HepG2 (cell line): ENCODE results near the gene ACP2. TPM values are rescaled to one million over a fixed set of nuclear protein-coding genes. Genes with fewer than 3 reads are reported as not detected.

Source experiments
- ARID2 ChIP-seq: sonication (generic); formaldehyde crosslinking; IDR thresholded peaks from 2 replicates; pipeline ENCODE4 v1.8.1; 2022; ENCODE audit warnings: mild to moderate bottlenecking, missing genetic modification reagents, borderline replicate concordance
- BCL6 ChIP-seq: IDR thresholded peaks from 2 replicates; pipeline ENCODE4 v1.6.1; 2016; ENCODE audit warnings: missing genetic modification reagents, missing compliant biosample characterization
- CBX2 ChIP-seq, 2 experiments: fragments of 200-600 bp in 1 of 2; sonication (generic); formaldehyde crosslinking in 1 of 2; IDR thresholded peaks; 2 replicates each; pipeline versions ENCODE4 v1.7.0 to v1.8.1; 2018 to 2022; ENCODE audit warnings: low read depth in 2 of 2, low read length in 1 of 2, mild to moderate bottlenecking in 1 of 2, missing genetic modification reagents in 1 of 2
- CENPX ChIP-seq: sonication (generic); formaldehyde crosslinking; IDR thresholded peaks from 2 replicates; pipeline ENCODE4 v1.9.0; 2021; ENCODE audit warnings: mild to moderate bottlenecking, missing genetic modification reagents, moderate library complexity
- GABPB1 ChIP-seq: IDR thresholded peaks from 2 replicates; pipeline ENCODE4 v1.6.1; 2016; ENCODE audit warnings: mild to moderate bottlenecking, missing genetic modification reagents, moderate library complexity, missing compliant biosample characterization
- KLF16 ChIP-seq, 2 experiments: sonication (generic) in 1 of 2; formaldehyde crosslinking in 1 of 2; IDR thresholded peaks; 2 replicates each; pipeline versions ENCODE4 v1.6.1 to v1.8.0; 2016 to 2023; ENCODE audit warnings: missing genetic modification reagents in 2 of 2, missing compliant biosample characterization in 1 of 2
- NFYB ChIP-seq: sonication (generic); formaldehyde crosslinking; IDR thresholded peaks from 2 replicates; pipeline ENCODE4 v1.4.0; 2020; ENCODE audit warnings: missing genetic modification reagents
- SP5 ChIP-seq: IDR thresholded peaks from 2 replicates; pipeline ENCODE4 v1.6.1; 2016; ENCODE audit warnings: low read depth, borderline replicate concordance
- SRSF4 ChIP-seq: fragments of 200-400 bp; formaldehyde crosslinking; IDR thresholded peaks from one replicate; pipeline ENCODE4 v1.6.1; 2018; ENCODE audit warnings: mild to moderate bottlenecking, low read depth, low read length, moderate library complexity; ENCODE audit not compliant: poor library complexity, severe bottlenecking
- SRY ChIP-seq: sonication (generic); formaldehyde crosslinking; IDR thresholded peaks from 2 replicates; pipeline ENCODE4 v1.8.0; 2022; ENCODE audit warnings: mild to moderate bottlenecking, missing genetic modification reagents
- ZBTB21 ChIP-seq: sonication (generic); formaldehyde crosslinking; IDR thresholded peaks from 2 replicates; pipeline ENCODE4 v1.4.0; 2020; ENCODE audit warnings: missing genetic modification reagents
- ZBTB7B ChIP-seq: sonication (generic); formaldehyde crosslinking; IDR thresholded peaks from 2 replicates; pipeline ENCODE4 v1.4.0; 2020; ENCODE audit warnings: missing genetic modification reagents
- ZNF326 ChIP-seq: sonication (generic); formaldehyde crosslinking; IDR thresholded peaks from 2 replicates; pipeline ENCODE4 v1.4.0; 2020; ENCODE audit warnings: missing genetic modification reagents, borderline replicate concordance
- ZNF33B ChIP-seq: sonication (generic); formaldehyde crosslinking; IDR thresholded peaks from 2 replicates; pipeline ENCODE4 v1.5.1; 2020; ENCODE audit warnings: mild to moderate bottlenecking, missing genetic modification reagents
- ZSCAN29 ChIP-seq: sonication (generic); formaldehyde crosslinking; conservative IDR thresholded peaks from 2 replicates; pipeline ENCODE4 v1.4.0; 2020; ENCODE audit warnings: mild to moderate bottlenecking, missing genetic modification reagents
- polyA plus RNA-seq, 8 experiments: library from polyadenylated mRNA; depleted of rRNA in 3 of 8; stranded (reverse) in 7 of 8; unstranded in 1 of 8; fragments of >200 nt; fragmentation: Illumina TruSeq in 4 of 8; extraction: Trizol in 4 of 8; gene quantifications; 2 replicates each; pipeline versions ENCODE4 v1.2.1 to v1.2.3, GENCODE V29; 2011 to 2016; ENCODE audit warnings: low read depth in 4 of 8, missing spikeins in 1 of 8, mixed read lengths in 1 of 8; ENCODE audit not compliant: insufficient read depth in 1 of 8
- total RNA-seq, 5 experiments: library from RNA; depleted of rRNA; stranded (reverse); fragments of >200 nt; fragmentation: Illumina TruSeq; extraction: Trizol; gene quantifications; 2 replicates each; pipeline ENCODE4 v1.2.3, GENCODE V29; 2016; ENCODE audit warnings: low read depth in 1 of 5
- TF ChIP-seq, protein P1 (sequence below): sonication (generic); formaldehyde crosslinking; IDR thresholded peaks from 2 replicates; pipeline ENCODE4 v1.4.0; 2020; ENCODE audit warnings: mild to moderate bottlenecking, missing genetic modification reagents
- TF ChIP-seq, protein P2 (sequence below): sonication (generic); formaldehyde crosslinking; IDR thresholded peaks from 2 replicates; pipeline ENCODE4 v1.4.0; 2020; ENCODE audit warnings: low read depth, mild to moderate bottlenecking, missing genetic modification reagents
- TF ChIP-seq, protein P3 (sequence below): sonication (generic); formaldehyde crosslinking; conservative IDR thresholded peaks from 2 replicates; pipeline ENCODE4 v1.8.0; 2022; ENCODE audit warnings: missing genetic modification reagents
- TF ChIP-seq, protein P4 (sequence below): sonication (generic); formaldehyde crosslinking; IDR thresholded peaks from 2 replicates; pipeline ENCODE4 v1.8.1; 2023; ENCODE audit warnings: mild to moderate bottlenecking, missing genetic modification reagents
- TF ChIP-seq, protein P5 (sequence below): sonication (generic); formaldehyde crosslinking; IDR thresholded peaks from 2 replicates; pipeline ENCODE4 v1.8.1; 2023; ENCODE audit warnings: missing genetic modification reagents, mild to moderate bottlenecking, borderline replicate concordance

Gene ACP2
- total and polyA plus RNA-seq, 2 of the 13 experiments (the other 11 are each of a cell fraction or from before 2014, with no cell fraction given), result 17.7 to 20.2 TPM

DNA sequence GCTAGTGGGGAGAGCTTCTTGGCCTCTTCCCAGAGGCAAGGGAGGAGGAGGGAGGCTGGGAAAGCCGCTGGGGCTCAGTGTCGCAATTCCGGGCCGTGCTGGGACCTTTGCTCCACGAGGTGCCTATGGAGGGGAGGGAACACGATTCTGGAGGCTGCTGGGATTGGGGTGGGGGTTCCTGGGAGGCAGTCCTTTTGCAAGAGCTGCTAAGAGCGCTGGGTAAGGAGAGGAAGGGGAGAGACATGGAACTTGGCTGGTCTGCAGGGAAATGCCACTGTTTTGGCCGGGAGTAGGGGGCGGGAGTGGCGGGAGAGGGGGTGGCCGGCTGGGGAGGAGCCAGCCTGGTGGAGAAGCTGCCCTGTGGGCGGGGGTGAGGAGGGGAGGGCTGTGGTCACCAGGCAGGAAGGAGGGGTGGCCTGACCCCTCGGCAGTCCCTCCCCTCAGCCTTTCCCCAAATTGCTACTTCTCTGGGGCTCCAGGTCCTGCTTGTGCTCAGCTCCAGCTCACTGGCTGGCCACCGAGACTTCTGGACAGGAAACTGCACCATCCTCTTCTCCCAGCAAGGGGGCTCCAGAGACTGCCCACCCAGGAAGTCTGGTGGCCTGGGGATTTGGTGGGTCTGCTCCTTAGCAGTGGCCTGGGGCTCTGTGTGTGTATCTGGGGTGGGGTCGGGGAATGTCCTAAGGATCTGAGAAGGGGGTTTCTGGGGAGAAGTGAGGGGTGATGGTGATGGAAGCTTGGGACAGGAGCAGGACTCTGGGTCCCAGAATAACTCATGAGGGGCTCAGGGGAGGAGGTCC lies 9.1 kb upstream of the ACP2 start, which contains the start of gene NR1H3 (continued):
- TF ChIP-seq, protein P1, sequence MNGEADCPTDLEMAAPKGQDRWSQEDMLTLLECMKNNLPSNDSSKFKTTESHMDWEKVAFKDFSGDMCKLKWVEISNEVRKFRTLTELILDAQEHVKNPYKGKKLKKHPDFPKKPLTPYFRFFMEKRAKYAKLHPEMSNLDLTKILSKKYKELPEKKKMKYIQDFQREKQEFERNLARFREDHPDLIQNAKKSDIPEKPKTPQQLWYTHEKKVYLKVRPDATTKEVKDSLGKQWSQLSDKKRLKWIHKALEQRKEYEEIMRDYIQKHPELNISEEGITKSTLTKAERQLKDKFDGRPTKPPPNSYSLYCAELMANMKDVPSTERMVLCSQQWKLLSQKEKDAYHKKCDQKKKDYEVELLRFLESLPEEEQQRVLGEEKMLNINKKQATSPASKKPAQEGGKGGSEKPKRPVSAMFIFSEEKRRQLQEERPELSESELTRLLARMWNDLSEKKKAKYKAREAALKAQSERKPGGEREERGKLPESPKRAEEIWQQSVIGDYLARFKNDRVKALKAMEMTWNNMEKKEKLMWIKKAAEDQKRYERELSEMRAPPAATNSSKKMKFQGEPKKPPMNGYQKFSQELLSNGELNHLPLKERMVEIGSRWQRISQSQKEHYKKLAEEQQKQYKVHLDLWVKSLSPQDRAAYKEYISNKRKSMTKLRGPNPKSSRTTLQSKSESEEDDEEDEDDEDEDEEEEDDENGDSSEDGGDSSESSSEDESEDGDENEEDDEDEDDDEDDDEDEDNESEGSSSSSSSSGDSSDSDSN (CRISPR knock-in tag), result peak; percentile 63
- TF ChIP-seq KLF16 (CRISPR knock-in tag; IDR thresholded peaks at IDR 0.05) (no peak; a peak in 1 of 4 replicates), CENPX (CRISPR knock-in tag) (no peak), ZBTB7B (0 out of 2 replicates have a peak, but pooled peaks have one; percentile 2), ZNF326 (CRISPR knock-in tag) (no peak), NFYB (no peak), SRSF4 (no peak), ZBTB21 (CRISPR knock-in tag) (no peak), GABPB1 (CRISPR knock-in tag) (peak; percentile 44; the same call in 1 of the 2 replicates), ZNF33B (CRISPR knock-in tag) (peak; percentile 18; the same call in 1 of the 2 replicates), SP5 (CRISPR knock-in tag) (peak; percentile 29; the same call in 1 of the 2 replicates), BCL6 (CRISPR knock-in tag) (peak; percentile 62; the same call in 1 of the 2 replicates), SRY (CRISPR knock-in tag) (no peak), CBX2 (IDR thresholded peaks at IDR 0.05; ENCODE audit: low read depth, low read length) (no peak), CBX2 (CRISPR knock-in tag; IDR thresholded peaks at IDR 0.05; ENCODE audit: low read depth) (no peak), ARID2 (CRISPR knock-in tag) (0 out of 2 replicates have a peak, but pooled peaks have one; percentile 32), ZSCAN29 (CRISPR knock-in tag) (peak; percentile 76; the same call in 1 of the 2 replicates)
- TF ChIP-seq, protein P2, sequence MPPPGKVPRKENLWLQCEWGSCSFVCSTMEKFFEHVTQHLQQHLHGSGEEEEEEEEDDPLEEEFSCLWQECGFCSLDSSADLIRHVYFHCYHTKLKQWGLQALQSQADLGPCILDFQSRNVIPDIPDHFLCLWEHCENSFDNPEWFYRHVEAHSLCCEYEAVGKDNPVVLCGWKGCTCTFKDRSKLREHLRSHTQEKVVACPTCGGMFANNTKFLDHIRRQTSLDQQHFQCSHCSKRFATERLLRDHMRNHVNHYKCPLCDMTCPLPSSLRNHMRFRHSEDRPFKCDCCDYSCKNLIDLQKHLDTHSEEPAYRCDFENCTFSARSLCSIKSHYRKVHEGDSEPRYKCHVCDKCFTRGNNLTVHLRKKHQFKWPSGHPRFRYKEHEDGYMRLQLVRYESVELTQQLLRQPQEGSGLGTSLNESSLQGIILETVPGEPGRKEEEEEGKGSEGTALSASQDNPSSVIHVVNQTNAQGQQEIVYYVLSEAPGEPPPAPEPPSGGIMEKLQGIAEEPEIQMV (CRISPR knock-in tag), result 0 out of 2 replicates have a peak, but pooled peaks have one; percentile 35
- TF ChIP-seq, protein P3, sequence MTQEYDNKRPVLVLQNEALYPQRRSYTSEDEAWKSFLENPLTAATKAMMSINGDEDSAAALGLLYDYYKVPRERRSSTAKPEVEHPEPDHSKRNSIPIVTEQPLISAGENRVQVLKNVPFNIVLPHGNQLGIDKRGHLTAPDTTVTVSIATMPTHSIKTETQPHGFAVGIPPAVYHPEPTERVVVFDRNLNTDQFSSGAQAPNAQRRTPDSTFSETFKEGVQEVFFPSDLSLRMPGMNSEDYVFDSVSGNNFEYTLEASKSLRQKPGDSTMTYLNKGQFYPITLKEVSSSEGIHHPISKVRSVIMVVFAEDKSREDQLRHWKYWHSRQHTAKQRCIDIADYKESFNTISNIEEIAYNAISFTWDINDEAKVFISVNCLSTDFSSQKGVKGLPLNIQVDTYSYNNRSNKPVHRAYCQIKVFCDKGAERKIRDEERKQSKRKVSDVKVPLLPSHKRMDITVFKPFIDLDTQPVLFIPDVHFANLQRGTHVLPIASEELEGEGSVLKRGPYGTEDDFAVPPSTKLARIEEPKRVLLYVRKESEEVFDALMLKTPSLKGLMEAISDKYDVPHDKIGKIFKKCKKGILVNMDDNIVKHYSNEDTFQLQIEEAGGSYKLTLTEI, result no peak
- TF ChIP-seq, protein P4, sequence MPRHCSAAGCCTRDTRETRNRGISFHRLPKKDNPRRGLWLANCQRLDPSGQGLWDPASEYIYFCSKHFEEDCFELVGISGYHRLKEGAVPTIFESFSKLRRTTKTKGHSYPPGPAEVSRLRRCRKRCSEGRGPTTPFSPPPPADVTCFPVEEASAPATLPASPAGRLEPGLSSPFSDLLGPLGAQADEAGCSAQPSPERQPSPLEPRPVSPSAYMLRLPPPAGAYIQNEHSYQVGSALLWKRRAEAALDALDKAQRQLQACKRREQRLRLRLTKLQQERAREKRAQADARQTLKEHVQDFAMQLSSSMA (CRISPR knock-in tag), result no peak
- TF ChIP-seq, protein P5, sequence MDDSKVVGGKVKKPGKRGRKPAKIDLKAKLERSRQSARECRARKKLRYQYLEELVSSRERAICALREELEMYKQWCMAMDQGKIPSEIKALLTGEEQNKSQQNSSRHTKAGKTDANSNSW (CRISPR knock-in tag), result no peak
